CD4-positive, alpha-beta T cell (primary cell): ENCODE data around the gene C1QL2. TPM values are rescaled to one million over a fixed set of nuclear protein-coding genes. Genes with fewer than 3 reads are reported as not detected.

ENCODE experiments used
- ATAC-seq: fragments of 200-7000 bp; cut with Tn5 transposase; one replicate; pipeline ENCODE4 v1.10.0; 2022; ENCODE audit warnings: mild to moderate bottlenecking; ENCODE audit not compliant: poor library complexity
- CTCF ChIA-PET: fragments of 350-600 bp; sonication (Branson Sonifier 250); formaldehyde crosslinking; loops from one replicate; lab custom pipeline; 2021; ENCODE audit warnings: antibody characterized with exemption, inconsistent platforms; lab: Charles Lee
- POLR2A ChIA-PET: fragments of 350-600 bp; sonication (Branson Sonifier 250); formaldehyde crosslinking; loops from one replicate; lab custom pipeline; 2021; ENCODE audit warnings: antibody characterized with exemption, inconsistent platforms; lab: Charles Lee
- DNase-seq, 14 experiments: peaks; one replicate each; pipeline ENCODE4 v3.0.0-alpha.2; 2013 to 2020; ENCODE audit warnings: mixed read lengths in 2 of 14
- H3K27ac ChIP-seq, 2 donors: one replicate each; pipeline versions ENCODE4 v1.5.1 to v1.7.0; 2013; ENCODE audit warnings: low read length in 2 of 2, low read depth in 1 of 2, mild to moderate bottlenecking in 1 of 2
- H3K27me3 ChIP-seq, 2 experiments: 1 replicate in 1 of 2; 2 replicates in 1 of 2; pipeline versions ENCODE4 v1.6.1 to v1.7.0; 2013; ENCODE audit warnings: low read length in 2 of 2, control low read depth in 1 of 2, mild to moderate bottlenecking in 1 of 2, moderate library complexity in 1 of 2; ENCODE audit not compliant: insufficient read depth in 2 of 2, control insufficient read depth in 1 of 2
- H3K36me3 ChIP-seq: one replicate; pipeline ENCODE4 v1.6.1; 2013; ENCODE audit warnings: low read length, control low read depth; ENCODE audit not compliant: insufficient read depth
- H3K4me1 ChIP-seq: one replicate; pipeline ENCODE4 v1.6.1; 2013; ENCODE audit warnings: low read length, control low read depth; ENCODE audit not compliant: insufficient read depth
- H3K4me3 ChIP-seq: one replicate; pipeline ENCODE4 v1.5.1; 2013; ENCODE audit warnings: mild to moderate bottlenecking, low read length, moderate library complexity
- H3K9me3 ChIP-seq, 2 experiments: 1 replicate in 1 of 2; 2 replicates in 1 of 2; pipeline versions ENCODE4 v1.6.1 to v1.7.0; 2013; ENCODE audit warnings: low read length in 2 of 2, mild to moderate bottlenecking in 2 of 2, control low read depth in 1 of 2, moderate library complexity in 1 of 2; ENCODE audit not compliant: control insufficient read depth in 1 of 2, insufficient read depth in 1 of 2
- H3K27ac Mint-ChIP-seq: one replicate; pipeline ENCODE4 v1.8.0; 2020; ENCODE audit warnings: mixed read lengths
- H3K27me3 Mint-ChIP-seq: one replicate; pipeline ENCODE4 v1.8.0; 2021; ENCODE audit warnings: mixed read lengths
- H3K36me3 Mint-ChIP-seq: one replicate; pipeline ENCODE4 v1.8.0; 2021; ENCODE audit warnings: low read depth, mixed read lengths
- H3K4me1 Mint-ChIP-seq: one replicate; pipeline ENCODE4 v1.8.0; 2021; ENCODE audit warnings: low read depth, mixed read lengths
- H3K4me3 Mint-ChIP-seq: one replicate; pipeline ENCODE4 v1.8.0; 2020; ENCODE audit warnings: mild to moderate bottlenecking, mixed read lengths
- H3K9me3 Mint-ChIP-seq: one replicate; pipeline ENCODE4 v1.8.0; 2020; ENCODE audit warnings: mixed read lengths
- intact Hi-C, 2 experiments: fragments of 100-400 bp; cut with DNase I in 1 of 2; cut with micrococcal nuclease in 1 of 2; formaldehyde crosslinking; loops; one replicate each; pipeline versions ENCODE4 v1.15.1 to v1.9.0; 2023 to 2025; cut with DNase I, micrococcal nuclease
- polyA plus RNA-seq, 2 donors: library from polyadenylated mRNA; unstranded; fragments of 120-200 nt; gene quantifications; one replicate each; pipeline ENCODE4 v1.2.1, GENCODE V29; 2013
- total RNA-seq, 174 experiments: library from RNA in 2 of 174; stranded (reverse) in 2 of 174; gene quantifications; one replicate each; pipeline ENCODE4 v1.2.3 and lab custom pipeline; 2021 to 2026
- TF ChIP-seq, protein P1 (sequence below): fragments of 200-600 bp; IDR thresholded peaks from one replicate; pipeline ENCODE4 v1.8.0; 2022; ENCODE audit warnings: antibody characterized with exemption, mild to moderate bottlenecking

C1QL2 gene
- total RNA-seq (not detected), total RNA-seq (lab: John Stamatoyannopoulos, UW) (0 to 0.15 (median 0) reads per million in 172 experiments)
- polyA plus RNA-seq (2013, experiment 1 of 2): not detected
- polyA plus RNA-seq (2013, experiment 2 of 2): not detected

DNA sequence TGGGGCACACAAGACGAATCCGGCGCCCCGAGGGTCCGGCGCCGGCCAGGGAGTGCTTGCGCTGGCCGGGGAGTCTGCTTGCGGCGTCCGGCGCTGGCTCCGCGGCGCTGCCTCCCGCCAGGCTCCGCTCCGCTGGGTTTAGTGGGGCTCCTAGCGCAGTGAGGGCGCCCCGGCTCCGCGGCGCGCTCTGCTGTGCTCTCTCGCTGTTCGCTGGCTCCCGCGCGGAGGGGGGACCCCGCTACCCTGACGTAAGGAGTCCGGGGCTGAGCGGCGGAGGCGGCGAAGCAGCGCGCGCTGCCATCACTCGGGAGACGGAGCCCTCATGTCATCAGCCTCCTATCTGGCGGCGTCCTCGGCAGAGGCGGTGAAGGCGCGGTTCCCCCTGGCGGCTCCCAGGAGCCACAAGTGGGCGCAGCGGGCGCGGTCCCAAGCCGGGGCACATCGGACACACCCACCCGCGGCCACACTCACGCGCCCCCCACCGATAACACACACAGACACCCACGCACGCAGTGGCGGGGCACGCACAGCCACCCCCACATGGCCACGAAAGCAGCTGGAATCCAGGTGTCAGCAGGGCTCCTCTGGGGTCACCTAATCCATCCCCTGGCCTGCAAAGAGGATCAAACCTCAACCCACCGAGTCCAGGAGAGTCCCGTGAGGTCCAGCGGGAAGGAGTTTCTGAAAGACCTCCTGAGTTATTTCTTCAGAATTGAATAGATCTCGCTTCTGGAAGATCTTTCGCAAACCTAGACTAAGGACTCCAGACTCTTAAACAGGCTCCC, at the start of gene C1QL2:
C1QL2 (minus strand) TSS at position 189 of the 785 bp plus-strand sequence. CDS start 482 bp downstream, outside the sequence.
- ATAC-seq: no peak
- H3K4me1 Mint-ChIP-seq: no peaks in the 10 kb centered on the region

DNA sequence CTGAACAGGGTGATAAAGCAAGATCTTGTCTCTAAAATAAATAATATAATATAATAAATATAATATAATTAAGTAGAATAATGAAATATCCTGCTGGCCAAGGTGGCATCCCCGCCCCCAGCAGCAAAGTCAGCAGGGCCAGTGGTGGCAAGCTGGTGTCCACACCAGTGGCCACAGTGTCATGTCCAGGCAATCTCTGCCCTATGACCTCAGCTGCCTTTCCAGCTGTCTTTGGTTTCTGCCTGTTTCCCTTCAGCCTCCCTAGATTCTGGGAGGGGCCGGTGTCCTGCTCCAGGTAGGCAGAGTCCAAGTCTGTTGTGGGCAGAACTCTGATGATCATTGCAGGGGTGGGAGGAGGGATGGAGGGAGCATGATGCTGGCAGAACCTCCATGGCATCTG, 48.9 kb upstream of the C1QL2 start:
- no peak overlapping the region for H3K4me3 ChIP-seq
- H3K27ac ChIP-seq: no peak overlapping the region
- POLR2A ChIA-PET: no interaction called here
- H3K36me3 Mint-ChIP-seq: no peaks in the 10 kb centered on the region
- H3K27me3 Mint-ChIP-seq: peaks cover 4% of the 10 kb centered on the region
- no peaks in the 10 kb centered on the region for H3K4me1 Mint-ChIP-seq
- CTCF ChIA-PET: no interaction called here
- no peaks in the 10 kb centered on the region for H3K9me3 Mint-ChIP-seq
- H3K27me3 ChIP-seq: peaks cover 0 to 6% of the 10 kb centered on the region in 2 experiments
- H3K36me3 ChIP-seq: no peaks in the 10 kb centered on the region
- H3K27ac Mint-ChIP-seq: no peak overlapping the region
- peaks cover 0 to 3% of the 10 kb centered on the region in 2 experiments for H3K9me3 ChIP-seq
- intact Hi-C loops: no loop called here
- no peak for DNase-seq
- H3K4me1 ChIP-seq: no peaks in the 10 kb centered on the region
- TF ChIP-seq, protein P1, sequence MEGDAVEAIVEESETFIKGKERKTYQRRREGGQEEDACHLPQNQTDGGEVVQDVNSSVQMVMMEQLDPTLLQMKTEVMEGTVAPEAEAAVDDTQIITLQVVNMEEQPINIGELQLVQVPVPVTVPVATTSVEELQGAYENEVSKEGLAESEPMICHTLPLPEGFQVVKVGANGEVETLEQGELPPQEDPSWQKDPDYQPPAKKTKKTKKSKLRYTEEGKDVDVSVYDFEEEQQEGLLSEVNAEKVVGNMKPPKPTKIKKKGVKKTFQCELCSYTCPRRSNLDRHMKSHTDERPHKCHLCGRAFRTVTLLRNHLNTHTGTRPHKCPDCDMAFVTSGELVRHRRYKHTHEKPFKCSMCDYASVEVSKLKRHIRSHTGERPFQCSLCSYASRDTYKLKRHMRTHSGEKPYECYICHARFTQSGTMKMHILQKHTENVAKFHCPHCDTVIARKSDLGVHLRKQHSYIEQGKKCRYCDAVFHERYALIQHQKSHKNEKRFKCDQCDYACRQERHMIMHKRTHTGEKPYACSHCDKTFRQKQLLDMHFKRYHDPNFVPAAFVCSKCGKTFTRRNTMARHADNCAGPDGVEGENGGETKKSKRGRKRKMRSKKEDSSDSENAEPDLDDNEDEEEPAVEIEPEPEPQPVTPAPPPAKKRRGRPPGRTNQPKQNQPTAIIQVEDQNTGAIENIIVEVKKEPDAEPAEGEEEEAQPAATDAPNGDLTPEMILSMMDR: no peak
- no peak overlapping the region for H3K4me3 Mint-ChIP-seq
- no peak for ATAC-seq

More for the DNA sequence above, at the start of gene C1QL2:
- no peaks in the 10 kb centered on the region for H3K9me3 Mint-ChIP-seq
- Histone ChIP-seq H3K27ac (no peak within 1 kb of the TSS), H3K4me1 (no peaks in the 10 kb centered on the region), H3K36me3 (no peaks in the 10 kb centered on the region), H3K9me3 (peaks cover 0 to 23% of the 10 kb centered on the region in 2 experiments), H3K27me3 (peaks cover 28 to 44% of the 10 kb centered on the region in 2 experiments), H3K4me3 (no peak within 1 kb of the TSS)
- H3K4me3 Mint-ChIP-seq: no peak within 1 kb of the TSS
- TF ChIP-seq, protein P1: no peak
- peaks cover 71% of the 10 kb centered on the region for H3K27me3 Mint-ChIP-seq
- no peak within 1 kb of the TSS for H3K27ac Mint-ChIP-seq
- CTCF ChIA-PET: no interaction called here
- no peaks in the 10 kb centered on the region for H3K36me3 Mint-ChIP-seq
- no peak for DNase-seq
- POLR2A ChIA-PET: no interaction called here
- intact Hi-C loops: no loop called here

DNA sequence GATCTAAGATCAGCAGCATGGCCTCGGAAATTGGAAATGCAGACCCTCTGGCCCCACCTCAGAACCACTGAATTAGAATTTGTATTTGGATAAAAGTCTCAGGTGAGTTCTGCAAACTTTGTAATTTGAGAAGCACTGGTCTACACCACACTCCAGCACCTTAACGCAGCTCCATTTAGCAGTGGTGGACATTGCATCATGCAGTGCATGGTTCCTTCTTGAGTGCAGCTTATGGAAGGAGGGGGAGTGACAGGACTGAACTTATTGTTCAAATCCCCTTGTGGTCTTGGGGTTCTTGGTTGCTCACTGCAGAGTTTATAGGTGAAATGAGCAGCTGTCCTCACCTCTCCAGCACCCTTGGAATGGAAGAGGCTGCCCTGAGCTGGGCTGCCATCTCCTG, 47.6 kb upstream of the C1QL2 start:
- DNase-seq: no peak
- no peak overlapping the region for H3K27ac Mint-ChIP-seq
- H3K27ac ChIP-seq: no peak overlapping the region
- CTCF ChIA-PET: no interaction called here
- ATAC-seq: no peak
- no peaks in the 10 kb centered on the region for H3K4me1 Mint-ChIP-seq
- H3K36me3 ChIP-seq: no peaks in the 10 kb centered on the region
- no peak overlapping the region for H3K4me3 ChIP-seq
- POLR2A ChIA-PET: no interaction called here
- H3K27me3 Mint-ChIP-seq: peaks cover 4% of the 10 kb centered on the region
- H3K27me3 ChIP-seq: peaks cover 0 to 2% of the 10 kb centered on the region in 2 experiments
- no peaks in the 10 kb centered on the region for H3K4me1 ChIP-seq
- no peak overlapping the region for H3K4me3 Mint-ChIP-seq
- TF ChIP-seq, protein P1: no peak
- no peaks in the 10 kb centered on the region for H3K36me3 Mint-ChIP-seq
- no peaks in the 10 kb centered on the region for H3K9me3 Mint-ChIP-seq
- intact Hi-C loops: no loop called here
- no peaks in the 10 kb centered on the region for H3K9me3 ChIP-seq
